Activated CD4-positive, alpha-beta T cell treated with anti-CD3 and anti-CD28 coated beads for 4 hours (primary cell): ENCODE results near the gene ANKRD10.
A peak's percentile ranks its signal among the peaks of the same experiment; 100 is the strongest.
"Not testable (repeated sequence)": the region's sequence is repeated elsewhere in the genome, so short reads cannot be mapped to it uniquely, and the experiment has no call there.

Source experiments
- DNase-seq, 2 donors: peaks; one replicate each; pipeline ENCODE4 v3.0.0-alpha.2; 2020

Gene ANKRD10

GRCh38 chr13:110915057-110915873 lies at the start of gene ANKRD10:
TSS of gene ANKRD10 (minus strand) at chr13:110915069. CDS start at chr13:110914934, 135 bp downstream.
- DNase-seq: peak; percentile 90 to 96

DNA sequence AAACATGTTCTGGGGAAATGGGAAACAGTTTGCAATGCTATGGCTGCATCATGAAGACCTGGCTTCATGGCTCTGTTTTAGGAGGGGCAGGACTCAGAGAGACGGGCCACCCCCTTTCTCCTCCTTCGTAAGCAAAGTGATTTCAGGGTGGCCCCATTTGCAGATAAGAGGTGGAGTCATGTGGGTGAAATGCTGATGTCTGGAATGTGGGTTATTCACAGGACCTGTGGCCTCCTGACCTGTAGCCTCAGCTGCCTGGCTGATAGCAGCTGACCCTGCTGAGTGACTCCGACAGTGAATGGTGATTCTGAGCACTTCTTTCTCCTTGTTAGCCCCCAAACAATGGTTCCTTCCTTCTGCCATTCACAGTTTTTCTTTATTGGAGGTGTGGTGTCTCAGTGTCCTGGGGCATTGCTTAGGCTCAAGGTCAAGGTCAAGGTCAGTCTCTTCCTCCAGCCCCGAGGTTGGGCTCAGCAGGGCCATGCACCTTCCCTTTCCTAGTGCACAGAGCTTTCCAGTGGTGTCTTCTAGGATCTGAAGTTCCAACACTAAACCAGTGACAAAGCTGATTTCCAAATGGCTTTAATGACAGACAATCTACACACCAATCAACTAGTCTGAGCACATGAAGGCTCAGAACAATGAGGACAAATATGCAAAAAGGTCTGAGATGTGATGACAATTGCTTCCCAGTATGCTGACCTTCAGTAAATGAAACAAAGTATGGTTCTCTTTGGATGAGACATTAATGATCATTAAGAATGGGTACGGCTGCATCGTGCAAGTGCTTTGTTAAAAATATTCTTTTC lies 49.6 kb upstream of the ANKRD10 start:
- no peak for DNase-seq

GRCh38 chr13:110963554-110963970 lies 48.7 kb upstream of the ANKRD10 start:
- no peak for DNase-seq

DNA sequence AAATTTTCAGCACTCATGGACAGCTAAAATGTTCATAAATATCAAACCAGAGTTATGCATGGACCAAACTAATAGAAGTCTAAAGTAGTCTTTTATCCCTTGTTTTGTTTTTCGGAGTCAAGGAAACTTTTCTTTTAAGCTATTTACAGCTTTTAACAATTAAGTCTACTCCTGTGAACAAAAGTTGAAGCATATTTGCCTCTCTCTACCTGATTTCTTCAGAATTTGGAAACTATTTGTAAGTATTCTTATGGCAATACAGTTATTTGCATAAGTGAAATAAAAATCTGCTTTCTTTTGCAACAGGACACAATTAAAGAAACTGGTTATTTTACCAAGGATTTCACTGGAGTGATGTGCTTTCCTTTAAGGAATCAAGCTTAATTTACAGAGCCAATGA lies 47.1 kb upstream of the ANKRD10 start:
- DNase-seq: no peak

DNA sequence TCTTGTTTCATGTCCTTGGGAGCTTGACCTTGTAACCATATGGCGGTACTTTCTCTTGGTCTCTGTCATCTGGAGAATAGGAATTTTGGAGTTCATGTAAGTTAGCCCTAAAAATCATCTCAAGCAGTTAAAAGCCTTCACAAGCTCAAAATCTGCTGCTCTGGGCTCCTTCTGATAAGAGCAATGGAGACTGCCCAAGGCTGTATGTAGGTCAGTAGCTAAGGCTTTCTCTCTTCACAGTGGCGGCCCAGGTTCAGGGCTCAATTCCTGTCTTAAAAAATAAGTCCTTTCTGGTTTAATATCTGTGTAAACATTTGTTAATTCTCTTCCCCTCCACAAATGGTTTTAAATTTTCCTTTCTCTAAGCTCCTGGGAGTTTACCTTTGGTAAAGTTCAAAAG lies 45.3 kb upstream of the ANKRD10 start:
- no peak for DNase-seq

- no peak for DNase-seq
These were observed 43.1 kb upstream of the ANKRD10 start for GRCh38 chr13:110957931-110958330.

DNA sequence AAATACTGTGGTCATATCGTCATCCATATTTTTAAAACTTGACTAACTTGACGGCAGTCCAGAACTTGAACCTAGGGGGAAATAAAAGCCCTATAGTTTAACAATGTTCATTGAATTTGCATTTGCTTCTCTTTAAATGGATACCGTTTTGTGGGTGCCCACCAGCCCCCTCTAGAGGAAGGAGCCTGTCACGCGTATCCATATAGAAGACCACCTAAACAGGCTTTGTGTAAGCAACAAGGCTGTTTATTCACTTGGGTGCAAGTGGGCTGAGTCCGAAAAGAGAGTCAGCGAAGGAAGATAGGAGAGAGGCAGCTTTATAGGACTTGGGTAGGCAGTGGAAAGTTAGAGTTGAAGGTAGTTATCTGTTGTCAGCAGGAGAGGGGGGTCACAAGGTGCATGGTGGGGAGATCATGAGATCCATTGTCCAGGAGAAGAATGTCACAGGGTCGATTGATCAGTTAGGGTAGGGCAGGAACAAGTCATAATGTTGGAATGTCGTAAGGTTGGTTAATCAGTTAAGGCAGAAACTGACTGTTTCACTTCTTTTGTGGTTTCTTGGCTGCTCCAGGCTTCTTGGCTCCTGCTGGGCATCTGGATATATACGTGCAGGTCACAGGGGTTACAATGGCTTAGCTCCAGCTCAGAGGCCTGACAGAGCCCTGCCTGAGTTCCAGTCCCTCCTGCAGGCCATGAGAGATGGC lies 42.5 kb upstream of the ANKRD10 start:
- DNase-seq: no peak

- DNase-seq: not testable (repeated sequence)
These were observed 41.3 kb upstream of the ANKRD10 start for GRCh38 chr13:110956216-110956615.

DNA sequence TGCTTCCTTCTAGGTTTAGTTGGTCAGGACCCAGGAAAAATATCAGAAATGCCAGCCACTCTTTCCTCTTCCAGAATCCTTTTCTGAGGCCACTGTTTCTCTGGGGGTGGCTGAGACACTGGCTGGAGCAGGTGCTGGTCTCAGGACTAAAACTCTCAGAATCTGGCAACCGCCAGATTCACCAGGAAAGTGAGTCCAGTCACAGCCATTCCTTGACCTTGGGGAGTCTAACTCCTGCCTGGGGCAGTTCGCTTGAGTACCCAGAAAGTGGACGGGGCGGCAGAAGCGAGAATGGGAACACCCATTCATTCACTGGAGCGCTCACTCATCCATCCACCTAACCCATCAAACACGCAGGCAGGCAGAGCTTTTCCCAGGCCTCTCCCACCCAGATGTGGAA lies 40.7 kb upstream of the ANKRD10 start:
- not testable (repeated sequence) for DNase-seq

DNA sequence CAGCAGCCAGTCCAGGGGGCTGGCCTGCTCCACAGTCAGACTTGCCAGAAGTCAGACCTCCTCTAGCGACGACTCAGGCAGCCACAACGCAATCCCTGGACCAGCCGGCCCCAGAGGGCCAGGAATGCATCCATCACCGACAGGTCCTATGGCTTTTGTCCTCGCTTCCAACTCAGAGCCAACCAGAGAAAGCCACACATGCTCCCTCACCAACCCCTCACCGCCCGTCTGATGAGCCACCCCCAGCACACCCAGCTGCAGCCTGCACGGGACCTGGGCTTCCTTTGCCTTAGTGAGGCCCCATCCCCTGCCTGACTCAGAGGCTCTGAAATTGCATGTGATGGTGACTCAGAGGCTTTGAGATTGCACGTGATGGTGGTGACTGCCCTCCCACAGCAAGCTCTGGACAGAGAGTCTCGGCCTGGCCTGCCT lies 40.2 kb upstream of the ANKRD10 start:
- DNase-seq: peak in 1 of 2 donors; percentile 4

GRCh38 chr13:110954533-110954920 lies 39.7 kb upstream of the ANKRD10 start:
- DNase-seq: not testable (repeated sequence)

- no peak for DNase-seq
These were observed 39.1 kb upstream of the ANKRD10 start for GRCh38 chr13:110953833-110954532.

DNA sequence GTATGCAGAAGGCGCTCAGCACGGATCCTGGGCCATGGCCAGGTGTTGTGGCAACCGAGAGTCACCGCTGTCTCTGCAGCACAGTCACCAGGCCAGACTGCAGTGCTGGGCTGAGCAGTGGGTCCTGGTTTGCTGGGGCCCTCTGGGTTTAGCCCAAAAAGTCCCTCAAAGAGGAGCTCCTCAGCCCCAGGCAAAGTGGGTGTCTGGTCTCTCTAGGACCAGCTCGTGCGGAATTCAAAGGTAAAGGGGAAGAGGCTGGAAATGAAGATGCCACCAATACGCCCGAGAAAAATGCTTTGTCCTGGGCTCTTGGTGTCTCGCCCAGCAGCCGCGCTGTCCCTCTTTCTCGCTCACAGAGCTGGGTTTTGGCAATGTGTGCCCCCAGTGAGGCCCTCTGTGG lies 38.5 kb upstream of the ANKRD10 start:
- no peak for DNase-seq

DNA sequence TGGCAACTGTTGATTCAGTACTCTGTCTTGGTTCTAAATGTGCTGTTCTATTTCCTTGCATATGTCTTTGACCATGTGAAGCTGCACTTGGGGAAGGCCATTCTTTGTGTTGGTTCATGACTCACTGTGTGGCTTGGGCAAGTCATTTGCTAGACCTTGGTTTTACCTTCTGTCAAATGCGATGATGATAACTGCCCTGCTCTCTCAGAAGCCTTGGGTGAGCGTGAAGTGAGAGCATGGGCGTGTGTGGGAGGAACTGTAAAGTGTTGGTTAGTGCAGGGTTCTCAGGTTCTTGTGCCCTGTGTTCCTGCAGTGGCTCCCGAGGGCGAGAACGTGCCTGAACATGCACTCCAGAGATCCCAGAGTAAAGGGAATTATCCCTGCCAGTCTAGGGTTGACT lies 37.3 kb upstream of the ANKRD10 start:
- not testable (repeated sequence) for DNase-seq

DNA sequence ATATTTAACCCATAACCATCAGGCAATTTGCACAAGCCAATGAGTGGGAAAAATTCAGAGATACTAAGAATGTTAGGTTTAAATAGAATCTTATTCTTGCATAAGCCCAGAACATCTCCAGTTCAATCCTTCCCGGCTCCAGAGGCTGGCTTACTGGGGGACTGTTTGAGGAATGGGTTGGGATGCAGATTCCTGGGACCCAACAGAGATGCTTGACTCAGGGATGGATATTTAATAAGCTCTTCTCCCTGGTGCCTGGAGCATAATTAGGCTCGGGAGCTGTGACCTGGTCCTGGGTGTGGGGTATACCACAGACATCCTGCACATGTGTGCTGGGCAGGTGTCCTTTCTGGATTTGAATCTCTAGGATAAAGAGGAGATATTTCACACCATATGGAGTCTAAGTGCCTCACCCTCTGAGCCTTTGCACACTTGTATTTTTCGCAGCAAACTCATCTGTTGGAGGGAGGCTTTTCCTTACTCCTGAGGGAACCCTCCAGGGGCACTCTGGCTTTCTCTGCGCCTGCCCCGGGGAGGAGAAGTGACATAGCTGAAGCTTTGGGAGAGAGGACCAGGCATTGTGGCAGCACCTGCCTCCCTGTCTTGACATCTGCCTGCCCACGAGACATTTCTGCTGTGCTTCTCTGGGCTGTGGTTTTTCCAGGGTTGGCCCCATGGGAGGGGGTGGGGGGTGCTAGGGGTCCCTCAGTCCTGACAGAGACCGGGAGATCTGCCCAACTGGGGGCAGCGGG lies 36.1 kb upstream of the ANKRD10 start:
- no peak for DNase-seq

GRCh38 chr13:110950356-110950755 lies 35.5 kb upstream of the ANKRD10 start:
- no peak for DNase-seq

DNA sequence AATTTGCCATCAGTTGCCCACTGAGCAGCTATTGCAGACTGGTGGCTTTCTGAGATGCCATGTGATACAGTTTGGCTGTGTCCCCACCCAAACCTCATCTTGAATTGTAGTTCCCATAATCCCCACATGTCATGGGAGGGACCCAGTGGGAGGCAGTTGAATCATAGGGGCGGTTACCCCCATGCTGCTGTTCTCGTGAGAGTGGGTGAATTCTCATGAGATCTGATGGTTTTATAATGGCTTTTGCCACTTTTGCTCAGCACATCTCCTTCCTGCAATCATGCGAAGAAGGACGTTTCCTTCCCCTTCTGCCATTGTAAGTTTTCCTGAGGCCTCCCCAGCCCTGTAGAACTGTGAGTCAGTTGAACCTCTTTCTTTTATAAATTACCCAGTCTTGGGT lies 34.8 kb upstream of the ANKRD10 start:
- DNase-seq: no peak

DNA sequence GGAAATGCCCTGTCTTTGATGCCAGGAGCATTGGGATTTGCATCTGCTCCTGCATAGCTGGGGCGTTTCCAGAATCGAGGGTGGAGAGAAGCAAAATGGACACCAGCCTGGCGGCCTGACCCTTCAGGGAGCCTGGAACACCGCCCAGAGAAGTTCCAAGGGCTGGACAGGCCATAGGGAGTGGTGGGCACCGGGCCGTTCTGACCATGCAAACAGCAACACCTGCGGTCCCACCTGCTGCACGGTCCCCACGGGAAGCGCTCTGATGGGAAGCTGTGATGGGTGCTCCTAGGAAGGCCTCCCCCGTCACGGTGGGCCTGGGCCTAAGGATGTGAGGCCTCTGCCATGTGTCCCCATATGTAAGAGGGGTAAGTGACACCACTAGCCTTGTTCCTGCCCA lies 34.2 kb upstream of the ANKRD10 start:
- DNase-seq: no peak

DNA sequence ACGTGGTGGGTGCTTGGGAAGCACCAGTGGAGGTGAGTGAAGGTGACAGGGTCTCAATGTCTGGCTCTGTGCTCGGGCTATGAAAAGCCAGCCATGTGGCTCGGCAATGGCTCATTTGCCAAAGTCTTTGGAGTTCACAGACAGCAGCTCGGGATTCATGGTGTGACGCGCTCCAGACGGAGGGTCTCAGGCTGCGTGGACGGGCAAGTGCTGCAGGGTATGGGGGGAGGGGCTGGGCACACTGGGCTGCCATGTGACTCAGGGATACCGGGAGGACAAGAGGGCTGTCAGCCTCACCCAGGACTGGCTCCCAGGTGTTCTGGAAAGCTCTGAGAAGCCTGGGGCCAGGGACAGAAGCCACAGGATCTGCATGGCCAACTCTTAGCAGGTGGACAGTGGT lies 32.5 kb upstream of the ANKRD10 start:
- not testable (repeated sequence) for DNase-seq

DNA sequence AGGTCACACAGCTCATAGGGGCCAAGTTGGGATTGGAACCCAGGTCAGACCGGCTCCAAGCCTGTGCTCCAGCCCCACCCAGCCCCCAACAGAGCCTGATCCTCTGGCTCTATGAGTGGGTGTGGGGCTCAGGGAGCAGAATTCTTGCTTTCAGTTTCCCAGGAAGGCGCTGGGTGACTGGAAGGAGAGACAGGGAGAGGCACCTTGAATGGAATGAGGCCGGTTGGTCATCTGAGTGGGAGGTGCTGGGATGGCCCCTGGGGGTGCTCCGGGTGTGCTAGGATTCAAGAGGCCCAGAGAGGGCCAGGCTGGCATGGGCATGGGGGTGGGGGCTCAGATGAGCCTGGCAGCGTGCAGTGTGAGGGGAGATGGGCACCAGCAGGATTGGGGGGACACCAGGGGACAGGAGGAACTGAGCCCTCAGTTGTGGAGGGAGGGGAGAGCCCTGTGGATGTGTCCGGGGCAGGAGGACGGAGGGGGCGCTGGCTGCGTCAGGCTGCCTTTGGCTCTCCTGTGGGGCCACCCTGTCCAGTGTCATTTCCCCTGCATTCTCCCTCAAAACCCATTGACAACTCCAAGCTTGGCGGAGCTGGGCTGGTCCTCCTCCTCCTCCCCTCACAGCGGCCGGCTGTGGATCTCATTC lies 31.2 kb upstream of the ANKRD10 start:
- no peak for DNase-seq
